PFSK-1 (cell line): ENCODE data around the gene TOMM34.

ENCODE experiments used
- POLR2AphosphoS5 ChIP-seq: IDR thresholded peaks from 2 replicates; pipeline ENCODE4 v1.6.1; 2012; ENCODE audit warnings: low read depth, mild to moderate bottlenecking, control low read depth, low read length, moderate library complexity
- SIN3A ChIP-seq: IDR thresholded peaks from 2 replicates; pipeline ENCODE4 v1.6.1; 2012; ENCODE audit warnings: mild to moderate bottlenecking, low read length, moderate library complexity, borderline replicate concordance; ENCODE audit not compliant: insufficient read depth
- TAF1 ChIP-seq: IDR thresholded peaks from 2 replicates; pipeline ENCODE4 v1.6.1; 2012; ENCODE audit warnings: low read length, control low read depth, borderline replicate concordance; ENCODE audit not compliant: insufficient read depth
- TF ChIP-seq, protein P1 (sequence below), 2 experiments: IDR thresholded peaks; 2 replicates each; pipeline versions ENCODE4 v1.6.1 to v1.8.0; 2011 to 2012; ENCODE audit warnings: low read depth in 2 of 2, low read length in 2 of 2, control low read depth in 1 of 2, inconsistent platforms in 1 of 2, mild to moderate bottlenecking in 1 of 2, moderate library complexity in 1 of 2; ENCODE audit not compliant: insufficient read depth in 1 of 2

DNA sequence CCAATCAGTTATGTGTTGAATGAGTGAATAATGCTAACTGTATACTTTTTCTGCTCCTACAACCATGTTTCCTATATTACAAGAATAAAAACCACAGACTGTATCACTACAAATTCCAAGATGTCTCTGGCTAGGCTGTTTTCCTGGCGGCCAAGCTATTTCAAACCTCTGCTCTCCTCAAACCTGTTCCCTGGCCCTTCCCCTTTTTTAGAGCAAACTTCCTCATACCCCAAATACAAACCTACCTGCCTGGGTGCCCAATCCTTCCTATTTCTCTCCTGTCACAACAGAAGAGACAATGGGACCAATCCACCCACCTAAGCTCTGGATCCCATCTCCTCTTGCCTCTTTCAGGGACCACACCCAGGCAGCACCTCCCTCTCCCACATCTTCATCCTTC lies 7.5 kb downstream of the TOMM34 start:
- TF ChIP-seq TAF1 (no peak), POLR2AphosphoS5 (no peak), SIN3A (no peak)
- TF ChIP-seq, protein P1, sequence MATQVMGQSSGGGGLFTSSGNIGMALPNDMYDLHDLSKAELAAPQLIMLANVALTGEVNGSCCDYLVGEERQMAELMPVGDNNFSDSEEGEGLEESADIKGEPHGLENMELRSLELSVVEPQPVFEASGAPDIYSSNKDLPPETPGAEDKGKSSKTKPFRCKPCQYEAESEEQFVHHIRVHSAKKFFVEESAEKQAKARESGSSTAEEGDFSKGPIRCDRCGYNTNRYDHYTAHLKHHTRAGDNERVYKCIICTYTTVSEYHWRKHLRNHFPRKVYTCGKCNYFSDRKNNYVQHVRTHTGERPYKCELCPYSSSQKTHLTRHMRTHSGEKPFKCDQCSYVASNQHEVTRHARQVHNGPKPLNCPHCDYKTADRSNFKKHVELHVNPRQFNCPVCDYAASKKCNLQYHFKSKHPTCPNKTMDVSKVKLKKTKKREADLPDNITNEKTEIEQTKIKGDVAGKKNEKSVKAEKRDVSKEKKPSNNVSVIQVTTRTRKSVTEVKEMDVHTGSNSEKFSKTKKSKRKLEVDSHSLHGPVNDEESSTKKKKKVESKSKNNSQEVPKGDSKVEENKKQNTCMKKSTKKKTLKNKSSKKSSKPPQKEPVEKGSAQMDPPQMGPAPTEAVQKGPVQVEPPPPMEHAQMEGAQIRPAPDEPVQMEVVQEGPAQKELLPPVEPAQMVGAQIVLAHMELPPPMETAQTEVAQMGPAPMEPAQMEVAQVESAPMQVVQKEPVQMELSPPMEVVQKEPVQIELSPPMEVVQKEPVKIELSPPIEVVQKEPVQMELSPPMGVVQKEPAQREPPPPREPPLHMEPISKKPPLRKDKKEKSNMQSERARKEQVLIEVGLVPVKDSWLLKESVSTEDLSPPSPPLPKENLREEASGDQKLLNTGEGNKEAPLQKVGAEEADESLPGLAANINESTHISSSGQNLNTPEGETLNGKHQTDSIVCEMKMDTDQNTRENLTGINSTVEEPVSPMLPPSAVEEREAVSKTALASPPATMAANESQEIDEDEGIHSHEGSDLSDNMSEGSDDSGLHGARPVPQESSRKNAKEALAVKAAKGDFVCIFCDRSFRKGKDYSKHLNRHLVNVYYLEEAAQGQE (IDR thresholded peaks at IDR 0.05; ENCODE audit: insufficient read depth in 1 of 2, low read depth in 2 of 2, low read length in 2 of 2), result no peak
